ENCODE results near the gene CACNA1D. TPM values are rescaled to one million over a fixed set of nuclear protein-coding genes. Genes with fewer than 3 reads are reported as not detected.

The CACNA1D gene
- total and polyA plus RNA-seq, 2 donors: 0.57 to 0.66 TPM

DNA sequence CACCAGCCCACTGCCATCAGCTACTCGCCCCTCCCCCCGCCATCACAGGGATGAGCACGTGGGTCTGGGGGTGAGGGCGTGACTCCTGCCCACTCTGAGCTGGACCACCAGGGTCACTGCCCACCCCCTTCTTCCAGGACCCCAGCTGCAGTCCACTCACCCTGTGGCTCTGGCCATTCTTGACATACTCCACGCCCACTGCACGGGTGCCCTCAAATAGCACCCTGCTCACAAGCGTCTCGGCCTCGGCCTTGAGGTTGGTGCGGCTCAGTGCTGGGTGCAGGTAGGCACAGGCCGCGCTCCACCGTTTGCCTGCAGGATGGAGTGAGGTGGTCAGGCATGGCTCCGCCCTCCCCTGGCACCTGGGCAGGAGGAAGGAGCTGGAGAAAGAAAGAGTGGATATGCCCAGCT, 327.9 kb downstream of the CACNA1D start:
- peaks cover 0 to 22% of the 10 kb centered on the region in 2 donors for H3K4me1 ChIP-seq (ENCODE audit: control insufficient read depth in 2 of 2, insufficient read depth in 2 of 2, low read length in 2 of 2)
- H3K9me3 ChIP-seq (ENCODE audit: control insufficient read depth in 2 of 2, insufficient read depth in 1 of 2, low read length in 1 of 2): no peaks in the 10 kb centered on the region
- H3K36me3 ChIP-seq (ENCODE audit: control insufficient read depth in 2 of 2, insufficient read depth in 2 of 2, low read length in 1 of 2): no peaks in the 10 kb centered on the region
- H3K27ac ChIP-seq (ENCODE audit: low read depth in 1 of 2, low read length in 1 of 2): no peak overlapping the region
- WGBS: 93% methylated on average over 14 of the region's 14 CpGs
- DNase-seq (ENCODE audit: low read depth in 6 of 9, low spot score in 9 of 9): no peak
- no peaks in the 10 kb centered on the region for H3K27me3 ChIP-seq (ENCODE audit: control insufficient read depth in 2 of 2, insufficient read depth in 1 of 2, low read length in 1 of 2)
- H3K4me3 ChIP-seq (ENCODE audit: low read length in 2 of 2): no peak overlapping the region

DNA sequence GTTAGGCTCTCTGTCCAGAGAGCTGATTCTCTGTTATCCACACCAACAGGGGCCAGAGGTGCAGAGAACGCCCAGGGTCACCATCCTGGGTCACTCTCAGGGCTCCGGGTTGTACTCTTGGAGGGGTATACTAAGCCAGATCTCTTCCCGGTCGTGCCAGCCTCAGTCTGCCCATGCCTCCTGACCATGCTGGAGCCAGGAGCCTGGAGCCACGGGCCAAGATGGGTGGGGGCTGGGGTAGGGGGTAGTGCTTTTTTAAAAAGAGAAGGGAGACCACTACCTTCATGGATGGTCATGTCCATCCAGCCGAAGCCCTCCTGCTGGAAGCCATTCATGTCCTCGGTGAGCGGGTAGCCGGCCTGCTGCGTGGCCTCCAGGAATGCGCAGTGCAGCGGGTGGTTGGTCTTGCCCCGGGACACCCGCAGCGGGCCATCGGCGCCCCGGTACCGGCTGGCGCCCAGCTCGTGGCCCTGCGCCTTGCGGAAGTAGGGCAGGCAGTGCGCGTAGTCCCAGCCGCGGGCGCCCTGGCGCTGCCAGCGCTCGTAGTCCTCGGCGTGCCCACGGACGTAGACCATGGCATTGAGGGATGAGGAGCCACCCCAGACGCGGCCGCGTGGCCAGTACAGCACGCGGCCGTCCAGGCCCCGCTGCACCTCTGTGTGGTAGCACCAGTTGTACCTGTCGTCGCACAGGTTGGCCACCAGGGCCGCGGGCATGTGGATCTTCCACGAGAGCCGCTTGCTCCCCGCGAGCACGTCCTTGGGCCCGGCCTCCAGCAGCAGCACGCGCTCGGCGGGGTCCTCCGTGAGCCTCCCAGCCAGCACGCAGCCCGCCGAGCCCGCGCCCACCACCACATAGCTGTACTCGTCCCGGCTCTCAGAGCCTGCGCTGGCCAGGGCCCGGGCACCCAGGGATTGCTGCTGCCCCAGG, 328.9 kb downstream of the CACNA1D start:
- 97% methylated on average over 67 of the region's 67 CpGs for WGBS

DNA sequence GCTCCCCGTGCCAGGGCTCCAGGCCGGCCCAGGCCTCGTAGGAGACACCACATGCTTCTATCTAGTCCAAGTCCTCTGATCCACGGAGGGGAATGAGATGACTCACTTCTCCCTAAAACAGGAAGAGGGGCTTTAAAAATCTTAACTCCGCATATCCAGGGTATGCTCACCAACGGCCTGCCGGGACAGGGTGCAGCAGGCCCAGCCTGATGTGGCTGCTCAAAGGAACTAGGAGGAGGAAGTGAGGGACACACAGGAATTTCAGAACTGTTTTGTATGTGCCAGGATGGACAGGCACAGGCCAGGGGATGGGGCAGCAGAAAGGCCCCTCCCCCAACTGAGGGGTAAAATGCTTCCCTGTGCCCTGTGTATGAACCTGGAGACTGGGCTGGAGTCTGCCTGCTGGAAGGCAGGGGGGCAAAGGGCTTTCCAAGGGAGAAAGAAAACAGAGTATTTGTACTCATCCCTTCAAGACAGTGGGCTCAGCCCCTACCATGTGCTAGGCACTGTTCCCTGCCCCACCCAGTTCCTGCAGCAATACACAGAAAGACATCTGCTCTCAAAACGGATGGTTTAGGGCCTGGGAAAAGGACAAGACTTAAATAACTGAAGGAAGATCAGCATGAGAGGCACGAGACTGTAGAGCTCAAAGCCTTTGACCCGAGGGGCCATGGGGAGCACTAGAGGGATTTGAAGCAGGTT, 329.7 kb downstream of the CACNA1D start:
- H3K27me3 ChIP-seq (ENCODE audit: control insufficient read depth in 2 of 2, insufficient read depth in 1 of 2, low read length in 1 of 2): no peaks in the 10 kb centered on the region
- no peak overlapping the region for H3K4me3 ChIP-seq (ENCODE audit: low read length in 2 of 2)
- 86% methylated on average over 10 of the region's 10 CpGs for WGBS
- H3K9me3 ChIP-seq (ENCODE audit: control insufficient read depth in 2 of 2, insufficient read depth in 1 of 2, low read length in 1 of 2): no peaks in the 10 kb centered on the region
- no peak for DNase-seq (ENCODE audit: low read depth in 6 of 9, low spot score in 9 of 9)
- H3K27ac ChIP-seq (ENCODE audit: low read depth in 1 of 2, low read length in 1 of 2): no peak overlapping the region
- H3K4me1 ChIP-seq (ENCODE audit: control insufficient read depth in 2 of 2, insufficient read depth in 2 of 2, low read length in 2 of 2): peaks cover 0 to 9% of the 10 kb centered on the region in 2 donors
- H3K36me3 ChIP-seq (ENCODE audit: control insufficient read depth in 2 of 2, insufficient read depth in 2 of 2, low read length in 1 of 2): no peaks in the 10 kb centered on the region

More for the DNA sequence above, 328.9 kb downstream of the CACNA1D start:
- H3K36me3 ChIP-seq (ENCODE audit: control insufficient read depth in 2 of 2, insufficient read depth in 2 of 2, low read length in 1 of 2): no peaks in the 10 kb centered on the region
- H3K27me3 ChIP-seq (ENCODE audit: control insufficient read depth in 2 of 2, insufficient read depth in 1 of 2, low read length in 1 of 2): no peaks in the 10 kb centered on the region
- no peak overlapping the region for H3K4me3 ChIP-seq (ENCODE audit: low read length in 2 of 2)
- no peak overlapping the region for H3K27ac ChIP-seq (ENCODE audit: low read depth in 1 of 2, low read length in 1 of 2)
- peaks cover 0 to 15% of the 10 kb centered on the region in 2 donors for H3K4me1 ChIP-seq (ENCODE audit: control insufficient read depth in 2 of 2, insufficient read depth in 2 of 2, low read length in 2 of 2)
- no peaks in the 10 kb centered on the region for H3K9me3 ChIP-seq (ENCODE audit: control insufficient read depth in 2 of 2, insufficient read depth in 1 of 2, low read length in 1 of 2)
- DNase-seq (ENCODE audit: low read depth in 6 of 9, low spot score in 9 of 9): no peak

DNA sequence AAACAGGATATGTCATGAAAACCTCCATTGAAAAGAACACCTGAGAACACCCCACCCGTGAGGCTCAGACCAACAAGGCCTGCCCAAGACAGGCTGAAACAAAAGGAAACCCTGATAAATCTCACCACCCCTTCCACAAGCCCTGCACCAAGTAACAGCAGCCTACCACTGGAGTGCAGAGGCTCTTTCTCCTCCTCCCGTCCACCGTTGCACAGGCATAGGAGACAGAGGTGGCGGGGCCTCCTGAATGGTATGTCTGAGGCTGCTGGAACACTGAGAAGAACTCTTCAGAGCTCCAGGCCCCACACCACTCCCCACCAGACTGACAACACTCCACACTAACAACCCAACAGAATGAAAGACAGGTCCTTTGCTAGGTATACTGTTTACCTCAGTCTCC, 330.4 kb downstream of the CACNA1D start:
- no peaks in the 10 kb centered on the region for H3K36me3 ChIP-seq (ENCODE audit: control insufficient read depth in 2 of 2, insufficient read depth in 2 of 2, low read length in 1 of 2)
- no peak for DNase-seq (ENCODE audit: low read depth in 6 of 9, low spot score in 9 of 9)
- WGBS: 96% methylated on average over 4 of the region's 4 CpGs
- no peak overlapping the region for H3K4me3 ChIP-seq (ENCODE audit: low read length in 2 of 2)
- no peaks in the 10 kb centered on the region for H3K27me3 ChIP-seq (ENCODE audit: control insufficient read depth in 2 of 2, insufficient read depth in 1 of 2, low read length in 1 of 2)
- peaks cover 0 to 7% of the 10 kb centered on the region in 2 donors for H3K4me1 ChIP-seq (ENCODE audit: control insufficient read depth in 2 of 2, insufficient read depth in 2 of 2, low read length in 2 of 2)
- H3K27ac ChIP-seq (ENCODE audit: low read depth in 1 of 2, low read length in 1 of 2): no peak overlapping the region
- H3K9me3 ChIP-seq (ENCODE audit: control insufficient read depth in 2 of 2, insufficient read depth in 1 of 2, low read length in 1 of 2): no peaks in the 10 kb centered on the region

DNA sequence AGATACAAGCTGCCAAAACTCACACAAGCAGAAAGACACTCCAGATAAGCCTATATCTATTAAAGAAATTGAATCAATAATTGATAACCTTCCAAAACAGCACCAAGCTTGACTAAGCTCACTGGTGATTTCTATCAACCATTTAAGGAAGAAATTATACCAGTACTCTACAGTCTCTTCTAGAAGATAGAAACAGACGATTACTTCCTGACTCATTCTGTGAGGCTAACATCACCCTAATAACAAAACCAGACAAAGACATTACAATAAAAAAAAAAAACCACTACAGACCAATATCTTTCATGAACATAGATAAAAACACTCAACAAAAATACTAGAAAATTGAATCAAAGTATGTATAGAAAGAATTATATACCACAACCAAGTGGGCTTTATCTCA, 331.6 kb downstream of the CACNA1D start:
- Histone ChIP-seq H3K36me3 (ENCODE audit: control insufficient read depth in 2 of 2, insufficient read depth in 2 of 2, low read length in 1 of 2) (no peaks in the 10 kb centered on the region), H3K4me3 (ENCODE audit: low read length in 2 of 2) (no peak overlapping the region), H3K27ac (ENCODE audit: low read depth in 1 of 2, low read length in 1 of 2) (no peak overlapping the region), H3K4me1 (ENCODE audit: control insufficient read depth in 2 of 2, insufficient read depth in 2 of 2, low read length in 2 of 2) (peaks cover 0 to 5% of the 10 kb centered on the region in 2 donors), H3K27me3 (ENCODE audit: control insufficient read depth in 2 of 2, insufficient read depth in 1 of 2, low read length in 1 of 2) (no peaks in the 10 kb centered on the region), H3K9me3 (ENCODE audit: control insufficient read depth in 2 of 2, insufficient read depth in 1 of 2, low read length in 1 of 2) (no peaks in the 10 kb centered on the region)
- WGBS: 47% methylated on average over 1 of the region's 1 CpG
- DNase-seq (ENCODE audit: low read depth in 6 of 9, low spot score in 9 of 9): no peak

- WGBS: 99% methylated on average over 1 of the region's 1 CpG
- Histone ChIP-seq H3K27me3 (ENCODE audit: control insufficient read depth in 2 of 2, insufficient read depth in 1 of 2, low read length in 1 of 2) (no peaks in the 10 kb centered on the region), H3K4me3 (ENCODE audit: low read length in 2 of 2) (no peak overlapping the region), H3K9me3 (ENCODE audit: control insufficient read depth in 2 of 2, insufficient read depth in 1 of 2, low read length in 1 of 2) (no peaks in the 10 kb centered on the region), H3K27ac (ENCODE audit: low read depth in 1 of 2, low read length in 1 of 2) (no peak overlapping the region), H3K4me1 (ENCODE audit: control insufficient read depth in 2 of 2, insufficient read depth in 2 of 2, low read length in 2 of 2) (no peaks in the 10 kb centered on the region), H3K36me3 (ENCODE audit: control insufficient read depth in 2 of 2, insufficient read depth in 2 of 2, low read length in 1 of 2) (no peaks in the 10 kb centered on the region)
- no peak for DNase-seq (ENCODE audit: low read depth in 6 of 9, low spot score in 9 of 9)
Measured at GRCh38 chr3:53828581-53828980, 334.2 kb downstream of the CACNA1D start.

- H3K27me3 ChIP-seq (ENCODE audit: control insufficient read depth in 2 of 2, insufficient read depth in 1 of 2, low read length in 1 of 2): no peaks in the 10 kb centered on the region
- H3K36me3 ChIP-seq (ENCODE audit: control insufficient read depth in 2 of 2, insufficient read depth in 2 of 2, low read length in 1 of 2): no peaks in the 10 kb centered on the region
- H3K4me3 ChIP-seq (ENCODE audit: low read length in 2 of 2): no peak overlapping the region
- H3K27ac ChIP-seq (ENCODE audit: low read depth in 1 of 2, low read length in 1 of 2): no peak overlapping the region
- H3K4me1 ChIP-seq (ENCODE audit: control insufficient read depth in 2 of 2, insufficient read depth in 2 of 2, low read length in 2 of 2): no peaks in the 10 kb centered on the region
- no peaks in the 10 kb centered on the region for H3K9me3 ChIP-seq (ENCODE audit: control insufficient read depth in 2 of 2, insufficient read depth in 1 of 2, low read length in 1 of 2)
- no peak for DNase-seq (ENCODE audit: low read depth in 6 of 9, low spot score in 9 of 9)
- 91% methylated on average over 2 of the region's 2 CpGs for WGBS
Measured at GRCh38 chr3:53829605-53830004, 335.2 kb downstream of the CACNA1D start.

DNA sequence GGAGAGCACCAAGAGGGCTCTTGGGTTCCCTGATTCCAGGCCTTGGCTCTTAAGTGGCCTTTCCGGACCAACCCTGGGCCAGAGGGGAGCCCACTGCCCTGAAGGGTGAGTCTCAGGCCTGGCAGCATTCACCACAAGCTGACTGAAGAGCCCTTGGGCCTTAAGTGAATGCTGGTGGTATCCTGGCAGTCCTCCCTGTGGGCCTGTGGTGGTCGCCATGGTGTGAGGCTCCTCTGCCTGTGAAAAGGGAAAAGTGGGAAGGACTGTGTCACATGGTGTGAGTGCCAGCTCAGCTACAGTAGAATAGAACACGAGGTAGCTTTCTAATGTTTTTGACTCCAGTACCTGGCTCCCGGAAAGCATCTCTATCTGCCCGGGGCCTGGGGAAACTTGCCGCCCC, 336.5 kb downstream of the CACNA1D start:
- WGBS: 96% methylated on average over 6 of the region's 6 CpGs
- H3K4me1 ChIP-seq (ENCODE audit: control insufficient read depth in 2 of 2, insufficient read depth in 2 of 2, low read length in 2 of 2): no peaks in the 10 kb centered on the region

DNA sequence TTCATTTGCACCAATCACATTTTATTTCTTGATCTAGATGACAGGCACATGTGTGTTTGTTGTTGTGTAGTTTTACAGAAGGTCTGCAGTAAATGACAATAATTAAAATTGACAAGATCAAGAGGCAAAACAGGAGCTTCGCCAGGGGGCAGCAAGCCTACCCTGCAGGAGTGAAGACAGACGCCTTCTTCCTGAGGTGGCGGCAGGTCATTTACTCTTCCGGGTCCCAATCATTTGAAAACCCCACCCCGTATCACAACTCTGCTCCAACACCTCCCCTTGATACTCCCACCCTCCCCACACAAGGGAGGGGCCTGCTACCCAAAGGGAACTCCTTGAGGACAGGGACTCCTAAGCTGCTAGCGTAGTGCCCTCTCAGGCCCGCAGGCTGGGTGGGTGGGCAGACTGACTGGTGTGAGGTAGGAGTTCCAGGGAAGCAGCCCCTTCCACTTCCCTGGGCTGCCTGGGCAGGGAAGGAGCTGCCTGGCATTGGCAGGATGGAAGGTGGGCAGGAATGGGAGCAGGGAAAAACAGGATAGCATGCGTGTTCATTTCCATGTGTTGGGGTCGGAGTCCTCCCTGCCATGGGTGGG, 338.7 kb downstream of the CACNA1D start:
- H3K9me3 ChIP-seq (ENCODE audit: control insufficient read depth in 2 of 2, insufficient read depth in 1 of 2, low read length in 1 of 2): peaks cover 0 to 2% of the 10 kb centered on the region in 2 donors
- no peaks in the 10 kb centered on the region for H3K4me1 ChIP-seq (ENCODE audit: control insufficient read depth in 2 of 2, insufficient read depth in 2 of 2, low read length in 2 of 2)
- no peak for DNase-seq (ENCODE audit: low read depth in 6 of 9, low spot score in 9 of 9)
- no peaks in the 10 kb centered on the region for H3K27me3 ChIP-seq (ENCODE audit: control insufficient read depth in 2 of 2, insufficient read depth in 1 of 2, low read length in 1 of 2)
- H3K27ac ChIP-seq (ENCODE audit: low read depth in 1 of 2, low read length in 1 of 2): no peak overlapping the region
- no peaks in the 10 kb centered on the region for H3K36me3 ChIP-seq (ENCODE audit: control insufficient read depth in 2 of 2, insufficient read depth in 2 of 2, low read length in 1 of 2)
- H3K4me3 ChIP-seq (ENCODE audit: low read length in 2 of 2): no peak overlapping the region
- WGBS: 97% methylated on average over 9 of the region's 9 CpGs

More for the DNA sequence above, 336.5 kb downstream of the CACNA1D start:
- no peak overlapping the region for H3K27ac ChIP-seq (ENCODE audit: low read depth in 1 of 2, low read length in 1 of 2)
- no peak overlapping the region for H3K4me3 ChIP-seq (ENCODE audit: low read length in 2 of 2)
- DNase-seq (ENCODE audit: low read depth in 6 of 9, low spot score in 9 of 9): no peak
- H3K9me3 ChIP-seq (ENCODE audit: control insufficient read depth in 2 of 2, insufficient read depth in 1 of 2, low read length in 1 of 2): no peaks in the 10 kb centered on the region
- no peaks in the 10 kb centered on the region for H3K27me3 ChIP-seq (ENCODE audit: control insufficient read depth in 2 of 2, insufficient read depth in 1 of 2, low read length in 1 of 2)
- no peaks in the 10 kb centered on the region for H3K36me3 ChIP-seq (ENCODE audit: control insufficient read depth in 2 of 2, insufficient read depth in 2 of 2, low read length in 1 of 2)
